Left lung (tissue), 10 donors: ENCODE results near the gene CHCHD6. TPM values are rescaled to one million over a fixed set of nuclear protein-coding genes. Genes with fewer than 3 reads are reported as not detected.

Experiments
- ATAC-seq: fragments of 200-7000 bp; cut with Tn5 transposase; one replicate; pipeline ENCODE4 v1.9.1; 2020; ENCODE audit warnings: moderate library complexity
- DNase-seq, 4 donors: peaks; one replicate each; pipeline ENCODE4 v3.0.0-alpha.2; 2013 to 2020
- H3K27ac ChIP-seq, 2 donors: fragments of 200-600 bp; sonication (generic) in 1 of 2; one replicate each; pipeline versions ENCODE4 v1.5.0 to v1.8.0; 2020 to 2021
- H3K27me3 ChIP-seq, 2 donors: fragments of 200-600 bp; sonication (generic) in 1 of 2; one replicate each; pipeline versions ENCODE4 v1.5.0 to v1.8.0; 2020 to 2021
- H3K36me3 ChIP-seq, 2 donors: fragments of 200-600 bp; sonication (generic) in 1 of 2; one replicate each; pipeline versions ENCODE4 v1.5.0 to v1.8.0; 2020 to 2021
- H3K4me1 ChIP-seq, 2 donors: fragments of 200-600 bp; one replicate each; pipeline ENCODE4 v1.8.0; 2021
- H3K4me3 ChIP-seq, 2 donors: fragments of 200-600 bp; sonication (generic) in 1 of 2; one replicate each; pipeline versions ENCODE4 v1.5.0 to v1.8.0; 2020 to 2021; ENCODE audit warnings: mild to moderate bottlenecking in 1 of 2
- H3K9me3 ChIP-seq, 2 donors: fragments of 200-600 bp; sonication (generic) in 1 of 2; one replicate each; pipeline versions ENCODE4 v1.5.0 to v1.8.0; 2020 to 2021
- CTCF ChIP-seq, 2 donors: fragments of 200-600 bp; sonication (generic) in 1 of 2; IDR thresholded peaks; one replicate each; pipeline versions ENCODE4 v1.5.0 to v1.8.0; 2021; ENCODE audit warnings: antibody characterized with exemption in 2 of 2
- intact Hi-C, 2 donors: fragments of 100-400 bp; cut with DNase I; formaldehyde crosslinking; loops; one replicate each; pipeline versions ENCODE4 v1.11.2 to v1.14.2; 2022
- polyA plus RNA-seq, 6 donors: library from polyadenylated mRNA; unstranded; fragments of 120-200 nt; gene quantifications; one replicate each; pipeline ENCODE4 v1.2.1, GENCODE V29; 2013; ENCODE audit not compliant: insufficient read length in 6 of 6
- total RNA-seq, 2 donors: library from RNA; stranded (reverse); fragmentation: NEBNext Ultra II Directional; extraction: Animal tissue kit (Norgen Biotek cat#: 25700); gene quantifications; one replicate each; pipeline ENCODE4 v1.2.1, GENCODE V29; 2021
- donor health status: DM: no; HTN: yes; CAD: no.
- donor health status: DM: no; HTN: no; CAD: no.

Gene CHCHD6
- total and polyA plus RNA-seq, 8 donors: 11.8 to 21.1 (median 18.4) TPM

GRCh38 chr3:126982471-126983175, 278.6 kb downstream of the CHCHD6 start, which contains the start of gene PLXNA1:
Gene PLXNA1 (plus strand): TSS chr3:126983115. CDS start chr3:126988594, 5,479 bp downstream.
- peak within 1 kb of the TSS; percentile 66 to 76 for H3K4me3 ChIP-seq
- peak; percentile 89 to 96 for TF ChIP-seq CTCF (IDR thresholded peaks at IDR 0.05)
- peak; percentile 67 to 94 (median 80) for DNase-seq
- H3K27me3 ChIP-seq: peaks cover 0 to 62% of the 10 kb centered on the region in 2 donors
- intact Hi-C loops: loop anchor here in 1 of 2 donors (5.0 kb wide), 2 partner anchors 230 to 300 kb away; no protein-coding TSS in a partner anchor
- H3K36me3 ChIP-seq: no peaks in the 10 kb centered on the region
- H3K4me1 ChIP-seq: peaks cover 12 to 30% of the 10 kb centered on the region in 2 donors
- H3K27ac ChIP-seq: peak within 1 kb of the TSS; percentile 77 to 84
- ATAC-seq: peak; percentile 94
- H3K9me3 ChIP-seq: no peaks in the 10 kb centered on the region

GRCh38 chr3:126983276-126983652, 279.2 kb downstream of the CHCHD6 start:
- intact Hi-C loops: loop anchor here in 1 of 2 donors (5.0 kb wide), 2 partner anchors 231 to 301 kb away; no protein-coding TSS in a partner anchor
- no peak for TF ChIP-seq CTCF (IDR thresholded peaks at IDR 0.05)

GRCh38 chr3:126983653-126984390, 279.8 kb downstream of the CHCHD6 start:
- Histone ChIP-seq H3K36me3 (peaks cover 0 to 6% of the 10 kb centered on the region in 2 donors), H3K9me3 (no peaks in the 10 kb centered on the region), H3K4me1 (peaks cover 12 to 30% of the 10 kb centered on the region in 2 donors), H3K27ac (no peak overlapping the region), H3K27me3 (peaks cover 0 to 57% of the 10 kb centered on the region in 2 donors), H3K4me3 (peak overlapping the region; percentile 66 to 76)
- ATAC-seq: peak; percentile 3
- intact Hi-C loops: loop anchor here in 1 of 2 donors (5.0 kb wide), 2 partner anchors 232 to 302 kb away; no protein-coding TSS in a partner anchor
- DNase-seq: peak in 3 of 4 donors; percentile 42 to 83 (median 46)
- no peak for TF ChIP-seq CTCF (IDR thresholded peaks at IDR 0.05)

More at GRCh38 chr3:126983276-126983652, 279.2 kb downstream of the CHCHD6 start:
- H3K9me3 ChIP-seq: no peaks in the 10 kb centered on the region
- H3K27ac ChIP-seq: no peak overlapping the region
- peaks cover 0 to under 1% of the 10 kb centered on the region in 2 donors for H3K36me3 ChIP-seq
- H3K4me3 ChIP-seq: peak overlapping the region; percentile 66 to 76
- peak; percentile 1 for ATAC-seq
- peak in 1 of 4 donors; percentile 78 for DNase-seq
- H3K4me1 ChIP-seq: peaks cover 12 to 30% of the 10 kb centered on the region in 2 donors
- H3K27me3 ChIP-seq: peaks cover 0 to 62% of the 10 kb centered on the region in 2 donors

- Histone ChIP-seq H3K36me3 (peaks cover 0 to 13% of the 10 kb centered on the region in 2 donors), H3K27ac (no peak overlapping the region), H3K9me3 (no peaks in the 10 kb centered on the region), H3K27me3 (peaks cover 0 to 50% of the 10 kb centered on the region in 2 donors), H3K4me3 (peak overlapping the region; percentile 66 to 76), H3K4me1 (peaks cover 12 to 30% of the 10 kb centered on the region in 2 donors)
- ATAC-seq (no peak), DNase-seq (peak in 1 of 4 donors; percentile 53)
- TF ChIP-seq CTCF (IDR thresholded peaks at IDR 0.05): no peak
- intact Hi-C loops: loop anchor here in 1 of 2 donors (5.0 kb wide), 2 partner anchors 232 to 302 kb away; no protein-coding TSS in a partner anchor
Observed at GRCh38 chr3:126984391-126985131, 280.5 kb downstream of the CHCHD6 start.
